DND-41 (cell line): ENCODE results near the gene MLF1.

Experiments
- ATAC-seq: fragments of 200-7000 bp; cut with Tn5 transposase; 3 replicates; pipeline ENCODE4 v1.9.1; 2021; ENCODE audit warnings: low read depth; ENCODE audit not compliant: insufficient read depth
- DNase-seq: peaks from one replicate; pipeline ENCODE4 v3.0.0-alpha.2; 2020
- H2AFZ ChIP-seq: 2 replicates; pipeline ENCODE4 v1.6.0; 2012; ENCODE audit warnings: low read depth, low read length
- H3K27ac ChIP-seq: 2 replicates; pipeline ENCODE4 v1.5.1; 2012; ENCODE audit warnings: low read length, inconsistent platforms
- H3K27me3 ChIP-seq: fragments of 200-600 bp; sonication (generic); 2 replicates; pipeline ENCODE4 v1.6.0; 2012; ENCODE audit warnings: low read length, mild to moderate bottlenecking, inconsistent platforms; ENCODE audit not compliant: insufficient read depth, poor library complexity
- H3K36me3 ChIP-seq: 2 replicates; pipeline ENCODE4 v1.5.1; 2012; ENCODE audit warnings: low read length, inconsistent platforms; ENCODE audit not compliant: insufficient read depth
- H3K4me1 ChIP-seq: 2 replicates; pipeline ENCODE4 v1.5.1; 2012; ENCODE audit warnings: mild to moderate bottlenecking, low read length; ENCODE audit not compliant: insufficient read depth
- H3K4me2 ChIP-seq: 2 replicates; pipeline ENCODE4 v1.6.0; 2012; ENCODE audit warnings: mild to moderate bottlenecking, moderate library complexity, low read length, inconsistent platforms; ENCODE audit not compliant: insufficient read depth
- H3K4me3 ChIP-seq, 2 experiments: fragments of 200-600 bp in 1 of 2; shearing (Covaris generic) in 1 of 2; 2 replicates each; pipeline ENCODE4 v1.5.1; 2012 to 2016; ENCODE audit warnings: inconsistent platforms in 2 of 2, low read length in 2 of 2, mild to moderate bottlenecking in 2 of 2, low read depth in 1 of 2, moderate library complexity in 1 of 2
- H3K79me2 ChIP-seq: 2 replicates; pipeline ENCODE4 v1.6.0; 2012; ENCODE audit warnings: low read length, inconsistent platforms; ENCODE audit not compliant: insufficient read depth
- H3K9ac ChIP-seq: 2 replicates; pipeline ENCODE4 v1.6.0; 2012; ENCODE audit warnings: low read depth, mild to moderate bottlenecking, inconsistent platforms, low read length, moderate library complexity
- H3K9me3 ChIP-seq: 2 replicates; pipeline ENCODE4 v1.5.1; 2012; ENCODE audit warnings: low read length, moderate library complexity, mild to moderate bottlenecking, inconsistent platforms; ENCODE audit not compliant: insufficient read depth, severe bottlenecking
- H4K20me1 ChIP-seq: 2 replicates; pipeline ENCODE4 v1.6.0; 2012; ENCODE audit warnings: low read length; ENCODE audit not compliant: insufficient read depth
- CTCF ChIP-seq: IDR thresholded peaks from 2 replicates; pipeline ENCODE4 v1.5.1; 2012; ENCODE audit warnings: borderline replicate concordance, low read length, moderate library complexity, mild to moderate bottlenecking; ENCODE audit not compliant: poor library complexity, severe bottlenecking; ENCODE audit errors: extremely low read depth
- EZH2 ChIP-seq: IDR thresholded peaks from 3 replicates; pipeline ENCODE4 v1.6.1; 2012; ENCODE audit warnings: borderline replicate concordance, low read depth, mild to moderate bottlenecking, moderate library complexity, low read length, inconsistent platforms; ENCODE audit not compliant: severe bottlenecking

MLF1 gene

DNA sequence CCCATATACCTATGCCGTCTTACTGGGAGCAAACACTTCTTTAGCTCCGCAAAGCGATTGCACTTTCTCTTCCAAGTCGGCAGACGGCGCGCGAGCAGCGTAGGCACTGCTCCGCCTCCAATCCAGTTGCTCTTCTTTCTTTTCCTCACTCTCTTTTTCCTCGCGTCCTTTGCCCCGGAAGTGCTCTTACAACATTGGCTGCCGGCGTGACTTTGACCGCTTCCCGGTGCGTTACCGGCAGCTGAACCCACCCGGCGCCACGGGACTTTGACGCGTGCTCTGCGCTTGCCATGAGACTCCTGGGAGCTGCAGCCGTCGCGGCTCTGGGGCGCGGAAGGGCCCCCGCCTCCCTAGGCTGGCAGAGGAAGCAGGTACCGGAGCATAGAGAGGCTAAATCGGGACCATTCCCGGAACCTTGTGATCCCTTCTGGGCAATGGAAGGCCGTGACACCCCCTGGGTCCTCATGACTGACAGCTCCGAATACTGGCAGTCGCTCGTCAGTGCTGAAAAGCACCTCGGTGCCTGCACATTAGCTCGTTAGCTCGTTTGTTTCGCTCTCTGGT is 73.4 kb downstream of the MLF1 start, which contains the start of gene GFM1:
Gene GFM1 (plus strand): TSS at position 183 of the 564 bp plus-strand sequence. CDS start 108 bp downstream, at position 291.
- H3K4me1 ChIP-seq: peaks cover 24% of the 10 kb centered on the region
- no peaks in the 10 kb centered on the region for H3K27me3 ChIP-seq
- peak within 1 kb of the TSS; percentile 92 for H2AFZ ChIP-seq
- H3K4me2 ChIP-seq: peak within 1 kb of the TSS; percentile 84
- DNase-seq (peak; percentile 92), ATAC-seq (peak; percentile 93)
- H3K9ac ChIP-seq: peak within 1 kb of the TSS; percentile 62
- H3K27ac ChIP-seq: peak within 1 kb of the TSS; percentile 84
- H3K9me3 ChIP-seq: no peaks in the 10 kb centered on the region
- H4K20me1 ChIP-seq: no peaks in the 10 kb centered on the region; the same call in 1 of the 2 replicates
- H3K4me3 ChIP-seq: peak within 1 kb of the TSS; percentile 47 to 76
- H3K79me2 ChIP-seq: peaks cover 33% of the 10 kb centered on the region
- peaks cover 25% of the 10 kb centered on the region; the same call in 1 of the 2 replicates for H3K36me3 ChIP-seq
- TF ChIP-seq CTCF (peak; percentile 97), EZH2 (no peak)

DNA sequence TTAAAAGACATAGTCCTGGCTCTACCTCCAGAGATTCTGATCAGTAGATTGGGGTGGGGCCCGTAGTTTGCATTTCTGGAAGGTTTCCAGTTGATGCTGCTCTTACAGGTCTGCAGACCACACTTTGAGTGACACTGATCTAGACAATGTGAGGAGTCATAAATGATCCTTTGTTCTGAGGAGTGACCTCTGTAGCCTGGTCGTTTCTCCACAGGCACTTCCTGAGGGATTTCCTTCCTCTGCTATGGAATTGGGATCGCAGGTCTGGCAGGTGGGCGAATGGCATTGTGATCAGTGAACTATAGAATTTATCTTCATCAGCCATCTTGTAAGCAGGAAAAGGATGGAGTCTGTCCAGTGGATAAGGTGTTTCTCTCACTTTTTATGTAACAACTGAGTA is 78.8 kb downstream of the MLF1 start:
- H3K4me2 ChIP-seq: no peak overlapping the region
- H3K9ac ChIP-seq: no peak overlapping the region
- DNase-seq (no peak), ATAC-seq (no peak)
- H4K20me1 ChIP-seq: no peaks in the 10 kb centered on the region; the same call in 1 of the 2 replicates
- H3K79me2 ChIP-seq: peaks cover 36% of the 10 kb centered on the region
- no peaks in the 10 kb centered on the region for H3K9me3 ChIP-seq
- H3K27me3 ChIP-seq: no peaks in the 10 kb centered on the region
- H3K4me3 ChIP-seq: no peak overlapping the region
- peaks cover 17% of the 10 kb centered on the region for H3K4me1 ChIP-seq
- TF ChIP-seq CTCF: no peak
- TF ChIP-seq EZH2: no peak
- no peak overlapping the region for H3K27ac ChIP-seq
- H2AFZ ChIP-seq: no peak overlapping the region
- H3K36me3 ChIP-seq: peaks cover 71% of the 10 kb centered on the region

DNA sequence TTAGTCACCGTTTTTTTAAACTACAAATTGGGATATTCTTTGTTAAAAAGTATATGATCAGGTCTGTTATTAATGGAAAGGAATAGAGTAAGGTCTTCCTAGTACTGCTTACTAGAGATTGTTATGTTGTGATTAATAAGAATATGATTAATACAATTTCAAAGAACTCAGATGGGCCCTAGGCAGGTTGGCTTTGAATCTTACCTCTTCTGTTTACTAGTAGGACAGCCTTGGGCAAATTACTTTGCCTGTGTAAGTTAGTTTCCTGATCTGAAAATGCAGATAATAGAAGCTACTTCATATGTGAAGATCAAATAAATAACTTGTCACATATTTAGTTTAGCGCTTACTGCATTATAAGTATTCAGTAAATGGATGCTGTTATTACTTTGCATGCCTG is 80.2 kb downstream of the MLF1 start:
- Histone ChIP-seq H3K36me3 (peaks cover 79% of the 10 kb centered on the region), H3K4me1 (peaks cover 6% of the 10 kb centered on the region), H3K9me3 (no peaks in the 10 kb centered on the region), H2AFZ (no peak overlapping the region), H3K79me2 (peaks cover 24% of the 10 kb centered on the region), H3K27me3 (no peaks in the 10 kb centered on the region), H4K20me1 (no peaks in the 10 kb centered on the region; the same call in 1 of the 2 replicates), H3K4me3 (no peak overlapping the region), H3K4me2 (no peak overlapping the region), H3K9ac (no peak overlapping the region), H3K27ac (no peak overlapping the region)
- ATAC-seq (no peak), DNase-seq (no peak)
- no peak for TF ChIP-seq CTCF
- TF ChIP-seq EZH2: no peak
